H1 (cell line): ENCODE measurements around the gene PSMD5. TPM values are rescaled to one million over a fixed set of nuclear protein-coding genes. Genes with fewer than 3 reads are reported as not detected.

Experiments
- CTCF ChIA-PET: fragments of 300-600 bp; sonication (Branson Sonifier 250); formaldehyde crosslinking; loops from one replicate; lab custom pipeline; 2021; ENCODE audit not compliant: partially characterized antibody; lab: Charles Lee
- POLR2A ChIA-PET: fragments of 300-600 bp; sonication (Branson Sonifier 250); formaldehyde crosslinking; loops from one replicate; lab custom pipeline; 2021; ENCODE audit warnings: inconsistent platforms; ENCODE audit not compliant: partially characterized antibody; lab: Charles Lee
- DNase-seq, 2 experiments: peaks; one replicate each; pipeline versions ENCODE4 v3.0.0 to v3.0.0-alpha.2; 2010 to 2022; ENCODE audit warnings: low spot score in 2 of 2, low read depth in 1 of 2, mixed read lengths in 1 of 2
- FAIRE-seq: peaks from 2 replicates; lab custom pipeline; 2011; peaks lifted over from hg19 to GRCh38; lab: Jason Lieb, UNC
- H2AFZ ChIP-seq: 2 replicates; pipeline ENCODE4 v1.8.1; 2012; ENCODE audit warnings: low read length, inconsistent platforms
- H2AK5ac ChIP-seq: 2 replicates; pipeline ENCODE4 v1.6.1; 2013; ENCODE audit warnings: low read depth, low read length
- H2BK120ac ChIP-seq: replicated peaks from 2 replicates; pipeline ENCODE3; 2013; ENCODE audit warnings: low read depth, low read length, inconsistent platforms
- H2BK12ac ChIP-seq: 2 replicates; pipeline ENCODE4 v1.6.1; 2013; ENCODE audit warnings: low read depth, low read length
- H2BK15ac ChIP-seq: 2 replicates; pipeline ENCODE4 v1.6.1; 2013; ENCODE audit warnings: low read length
- H2BK20ac ChIP-seq: 2 replicates; pipeline ENCODE4 v1.6.1; 2013; ENCODE audit warnings: low read length
- H2BK5ac ChIP-seq: 2 replicates; pipeline ENCODE4 v1.6.1; 2013; ENCODE audit warnings: low read depth, low read length
- H3K14ac ChIP-seq: 2 replicates; pipeline ENCODE4 v1.6.1; 2013; ENCODE audit warnings: inconsistent platforms; ENCODE audit not compliant: insufficient read length
- H3K18ac ChIP-seq: 2 replicates; pipeline ENCODE4 v1.6.1; 2013; ENCODE audit warnings: low read length; ENCODE audit errors: extremely low read depth
- H3K23ac ChIP-seq: 2 replicates; pipeline ENCODE4 v1.6.1; 2013; ENCODE audit warnings: inconsistent platforms; ENCODE audit not compliant: insufficient read length
- H3K23me2 ChIP-seq: 2 replicates; pipeline ENCODE4 v1.6.1; 2013; ENCODE audit warnings: low read depth, low read length
- H3K27ac ChIP-seq: 2 replicates; pipeline ENCODE4 v1.6.1; 2011; ENCODE audit warnings: low read depth, low read length, inconsistent platforms
- H3K27me3 ChIP-seq, 4 experiments: replicated peaks in 1 of 4; 1 replicate in 1 of 4; 2 replicates in 3 of 4; pipeline versions ENCODE4 v1.6.1 to v1.8.1; 2011 to 2013; ENCODE audit warnings: low read length in 3 of 4, mild to moderate bottlenecking in 3 of 4, inconsistent platforms in 2 of 4, mixed read lengths in 2 of 4, moderate library complexity in 1 of 4; ENCODE audit not compliant: control insufficient read depth in 3 of 4, insufficient read depth in 3 of 4; ENCODE audit errors: extremely low read depth in 1 of 4
- H3K36me3 ChIP-seq, 4 experiments: 2 replicates each; pipeline versions ENCODE4 v1.6.1 to v1.8.1; 2011 to 2013; ENCODE audit warnings: mild to moderate bottlenecking in 4 of 4, low read length in 3 of 4, moderate library complexity in 2 of 4, control low read depth in 1 of 4, inconsistent platforms in 1 of 4; ENCODE audit not compliant: insufficient read depth in 4 of 4, control insufficient read depth in 2 of 4
- H3K4ac ChIP-seq: replicated peaks from 2 replicates; pipeline ENCODE3; 2013; ENCODE audit warnings: low read length, low read depth, mixed read lengths, inconsistent platforms; ENCODE audit not compliant: insufficient read length
- H3K4me1 ChIP-seq, 4 experiments: replicated peaks in 1 of 4; 1 replicate in 1 of 4; 2 replicates in 3 of 4; pipeline versions ENCODE4 v1.6.1 to v1.8.1; 2011 to 2013; ENCODE audit warnings: low read length in 3 of 4, inconsistent platforms in 2 of 4, mixed read lengths in 1 of 4; ENCODE audit not compliant: insufficient read depth in 4 of 4, control insufficient read depth in 3 of 4
- H3K4me2 ChIP-seq, 2 experiments: 2 replicates each; pipeline versions ENCODE4 v1.6.1 to v1.8.1; 2011 to 2013; ENCODE audit warnings: low read depth in 2 of 2, low read length in 2 of 2, control low read depth in 1 of 2, inconsistent platforms in 1 of 2, mild to moderate bottlenecking in 1 of 2; ENCODE audit not compliant: insufficient read depth in 1 of 2
- H3K4me3 ChIP-seq, 4 experiments: fragments of 200-600, 300-600 bp in 1 of 4; sonication (generic), shearing (Covaris generic), sonication (Bioruptor Twin) in 1 of 4; 2 replicates each; pipeline versions ENCODE4 v1.5.1 to v1.8.1; 2011 to 2016; ENCODE audit warnings: low read length in 4 of 4, low read depth in 3 of 4, control low read depth in 2 of 4, inconsistent platforms in 2 of 4, mild to moderate bottlenecking in 2 of 4, mixed read lengths in 1 of 4, moderate library complexity in 1 of 4; ENCODE audit not compliant: insufficient read depth in 2 of 4; ENCODE audit errors: extremely low read depth in 1 of 4
- H3K56ac ChIP-seq: replicated peaks from 2 replicates; pipeline ENCODE3; 2013; ENCODE audit warnings: low read depth, mild to moderate bottlenecking, mixed read lengths, low read length, inconsistent platforms; ENCODE audit not compliant: insufficient read length
- H3K79me1 ChIP-seq: 2 replicates; pipeline ENCODE4 v1.6.1; 2013; ENCODE audit warnings: low read depth, low read length, control low read depth
- H3K79me2 ChIP-seq, 2 experiments: 2 replicates each; pipeline versions ENCODE4 v1.6.1 to v1.8.1; 2012 to 2013; ENCODE audit warnings: low read length in 2 of 2, mild to moderate bottlenecking in 2 of 2, inconsistent platforms in 1 of 2; ENCODE audit not compliant: insufficient read depth in 2 of 2, control insufficient read depth in 1 of 2
- H3K9ac ChIP-seq, 4 experiments: replicated peaks in 1 of 4; 1 replicate in 1 of 4; 2 replicates in 3 of 4; pipeline versions ENCODE4 v1.6.1 to v1.8.1; 2011 to 2013; ENCODE audit warnings: low read depth in 3 of 4, low read length in 3 of 4, control low read depth in 2 of 4, mild to moderate bottlenecking in 2 of 4, moderate library complexity in 2 of 4, inconsistent platforms in 1 of 4; ENCODE audit errors: extremely low read depth in 1 of 4
- H3K9me3 ChIP-seq, 2 experiments: 2 replicates each; pipeline versions ENCODE4 v1.6.1 to v1.8.1; 2012 to 2013; ENCODE audit warnings: mild to moderate bottlenecking in 2 of 2, moderate library complexity in 2 of 2, control low read depth in 1 of 2, inconsistent platforms in 1 of 2, low read depth in 1 of 2, low read length in 1 of 2, mixed read lengths in 1 of 2; ENCODE audit not compliant: insufficient read depth in 2 of 2
- H4K20me1 ChIP-seq, 2 experiments: replicated peaks in 1 of 2; 2 replicates each; pipeline versions ENCODE3 to v1.8.1; 2011 to 2013; ENCODE audit warnings: inconsistent platforms in 2 of 2, low read length in 2 of 2, mild to moderate bottlenecking in 1 of 2; ENCODE audit not compliant: insufficient read depth in 2 of 2, control insufficient read depth in 1 of 2
- H4K5ac ChIP-seq: 2 replicates; pipeline ENCODE4 v1.6.1; 2013; ENCODE audit warnings: low read length, low read depth, mixed read lengths, inconsistent platforms; ENCODE audit not compliant: insufficient read length
- H4K8ac ChIP-seq: 2 replicates; pipeline ENCODE4 v1.8.0; 2013; ENCODE audit warnings: mild to moderate bottlenecking, moderate library complexity, low read length, inconsistent platforms; ENCODE audit not compliant: insufficient read depth; ENCODE audit errors: extremely low read depth
- H4K91ac ChIP-seq: replicated peaks from 2 replicates; pipeline ENCODE3; 2013; ENCODE audit warnings: low read length, mixed read lengths, inconsistent platforms; ENCODE audit not compliant: insufficient read length
- ATF2 ChIP-seq: IDR thresholded peaks from 2 replicates; pipeline ENCODE4 v1.6.1; 2012; ENCODE audit warnings: low read length, inconsistent platforms
- WGBS, 2 experiments: shearing (Covaris generic) in 1 of 2; methylation state at CpG; one replicate each; pipeline versions ENCODE4 v1.1.6 to v1.1.7; 2013 to 2015; ENCODE audit warnings: low lambda C conversion rate in 2 of 2, mixed read lengths in 2 of 2, inconsistent platforms in 1 of 2, low coverage in 1 of 2, missing lambda C conversion rate in 1 of 2; ENCODE audit not compliant: insufficient replicate concordance in 2 of 2, insufficient coverage in 1 of 2, insufficient read length in 1 of 2; ENCODE audit errors: extremely low coverage in 1 of 2, missing lambda C conversion rate in 1 of 2; 5-methylcytosine and 5-hydroxymethylcytosine counted together
- polyA plus RNA-seq, 7 experiments: library from polyadenylated mRNA; depleted of rRNA in 3 of 7; stranded (reverse) in 5 of 7; unstranded in 2 of 7; fragments of >200 nt in 5 of 7; fragments of 200-250 nt in 2 of 7; gene quantifications; 1 replicate in 5 of 7; 2 replicates in 1 of 7; 4 replicates in 1 of 7; pipeline versions ENCODE4 v1.2.1 to v1.2.3, GENCODE V29; 2011 to 2013; ENCODE audit warnings: missing spikeins in 2 of 7, mixed read lengths in 2 of 7
- total RNA-seq: library from RNA; stranded (reverse); fragmentation: NEBNext Ultra II Directional; extraction: Animal tissue kit (Norgen Biotek cat#: 25700); gene quantifications from 2 replicates; pipeline ENCODE4 v1.2.1, GENCODE V29; 2021

PSMD5 gene
- total and polyA plus RNA-seq, 2 of the 8 experiments (the other 6 are each of a cell fraction or from before 2014, with no cell fraction given): 19.2 to 30.5 TPM

DNA sequence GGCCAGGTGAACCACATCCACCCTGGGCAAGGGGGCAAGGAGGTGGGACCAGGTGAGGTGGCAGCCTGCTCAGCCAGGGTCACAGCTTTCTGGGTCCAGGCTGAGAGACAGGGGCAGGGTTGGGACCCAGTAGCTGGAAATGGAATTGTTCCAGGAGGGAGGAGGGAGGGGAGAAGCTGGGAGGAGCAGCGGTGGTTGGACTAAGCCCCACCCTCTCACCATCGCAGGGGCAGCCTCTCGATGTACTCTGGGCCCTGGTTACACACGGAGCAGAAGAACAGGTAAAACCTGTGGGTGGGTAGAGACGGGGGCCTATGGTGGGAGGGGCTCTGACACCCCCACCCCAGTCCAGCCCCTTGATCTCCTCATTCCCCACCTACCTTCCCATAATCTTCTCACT is 23.1 kb upstream of the PSMD5 start:
- no peak overlapping the region for H2BK5ac ChIP-seq
- H3K9me3 ChIP-seq: no peaks in the 10 kb centered on the region
- no peak overlapping the region for H3K23ac ChIP-seq
- no peak overlapping the region for H2BK120ac ChIP-seq
- H3K4me1 ChIP-seq: peaks cover 0 to 12% (median 5%) of the 10 kb centered on the region in 4 experiments; a peak in 6 of 7 replicates
- H3K4ac ChIP-seq: no peak overlapping the region
- ChIA-PET POLR2A (interaction anchor here (0.9 to 8.4 kb wide), 4 partner anchors 10 to 34 kb away, joined by 3 to 61 read pairs (median 4); no protein-coding TSS in a partner anchor), CTCF (interaction anchor here (0.7 to 10.5 kb wide), 8 partner anchors 9 to 137 kb away, joined by 3 to 108 read pairs (median 4); no protein-coding TSS in a partner anchor)
- H3K79me1 ChIP-seq: no peaks in the 10 kb centered on the region
- H2BK20ac ChIP-seq: no peak overlapping the region
- 87% methylated on average over 5 of the region's 5 CpGs; no CpG with 5 or more reads in 1 of the 2 experiments for WGBS, 2 experiments
- no peak overlapping the region for H4K5ac ChIP-seq
- no peak overlapping the region for H3K4me3 ChIP-seq
- H3K9ac ChIP-seq: no peak overlapping the region
- no peaks in the 10 kb centered on the region for H3K23me2 ChIP-seq
- no peak overlapping the region for H3K27ac ChIP-seq
- H3K27me3 ChIP-seq: no peaks in the 10 kb centered on the region; a peak in 2 of 7 replicates
- H4K20me1 ChIP-seq: no peaks in the 10 kb centered on the region
- H3K56ac ChIP-seq: no peak overlapping the region
- H4K8ac ChIP-seq: no peak overlapping the region
- H2BK12ac ChIP-seq: no peak overlapping the region
- no peak overlapping the region for H3K18ac ChIP-seq
- H3K79me2 ChIP-seq: no peaks in the 10 kb centered on the region
- H2AK5ac ChIP-seq: no peak overlapping the region
- DNase-seq (no peak), FAIRE-seq (no peak)
- peaks cover 0 to 5% (median 2%) of the 10 kb centered on the region in 4 experiments; a peak in 4 of 8 replicates for H3K36me3 ChIP-seq
- no peak overlapping the region for H3K14ac ChIP-seq
- no peak overlapping the region; the same call in 1 of the 2 replicates for H2BK15ac ChIP-seq
- H4K91ac ChIP-seq: no peak overlapping the region
- no peak for TF ChIP-seq ATF2
- no peak overlapping the region for H3K4me2 ChIP-seq
- no peak overlapping the region for H2AFZ ChIP-seq
